ENCODE data around the gene UNKL.

DNA sequence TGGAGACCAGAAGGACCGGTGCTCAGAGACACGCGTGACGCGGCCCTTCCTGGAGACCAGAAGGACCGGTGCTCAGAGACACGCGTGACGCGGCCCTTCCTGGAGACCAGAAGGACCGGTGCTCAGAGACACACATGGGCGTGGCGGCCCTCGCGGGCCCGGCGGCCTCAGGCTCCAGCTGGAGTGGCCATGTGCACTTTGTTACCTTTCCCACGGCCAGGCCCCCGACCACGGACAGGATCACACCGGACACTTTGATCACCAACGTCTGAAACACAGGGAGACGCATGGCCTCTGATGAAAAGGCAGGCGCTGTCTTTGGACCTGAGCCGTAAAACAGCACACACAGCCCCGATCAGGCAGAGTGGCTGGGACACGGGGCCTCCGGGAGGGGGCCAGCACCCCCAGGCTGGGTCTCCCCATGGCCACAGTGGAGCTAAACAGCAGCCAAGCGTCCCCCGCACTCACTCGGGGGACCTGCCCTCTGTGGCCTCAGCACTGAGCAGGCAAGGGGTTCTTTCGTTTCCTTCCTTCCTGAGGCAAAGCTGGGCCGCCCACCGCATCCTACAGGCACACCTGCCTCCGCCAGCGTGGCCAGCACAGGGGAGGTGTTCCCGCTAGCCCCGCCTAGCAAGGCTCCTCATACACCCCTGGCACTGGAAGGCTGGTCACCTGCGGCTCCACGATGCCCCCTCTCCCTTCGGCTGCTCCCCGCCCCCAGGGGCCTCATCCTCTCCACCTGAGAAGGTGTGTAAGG, 43.2 kb upstream of the UNKL start:
- TF ChIP-seq, protein P1, sequence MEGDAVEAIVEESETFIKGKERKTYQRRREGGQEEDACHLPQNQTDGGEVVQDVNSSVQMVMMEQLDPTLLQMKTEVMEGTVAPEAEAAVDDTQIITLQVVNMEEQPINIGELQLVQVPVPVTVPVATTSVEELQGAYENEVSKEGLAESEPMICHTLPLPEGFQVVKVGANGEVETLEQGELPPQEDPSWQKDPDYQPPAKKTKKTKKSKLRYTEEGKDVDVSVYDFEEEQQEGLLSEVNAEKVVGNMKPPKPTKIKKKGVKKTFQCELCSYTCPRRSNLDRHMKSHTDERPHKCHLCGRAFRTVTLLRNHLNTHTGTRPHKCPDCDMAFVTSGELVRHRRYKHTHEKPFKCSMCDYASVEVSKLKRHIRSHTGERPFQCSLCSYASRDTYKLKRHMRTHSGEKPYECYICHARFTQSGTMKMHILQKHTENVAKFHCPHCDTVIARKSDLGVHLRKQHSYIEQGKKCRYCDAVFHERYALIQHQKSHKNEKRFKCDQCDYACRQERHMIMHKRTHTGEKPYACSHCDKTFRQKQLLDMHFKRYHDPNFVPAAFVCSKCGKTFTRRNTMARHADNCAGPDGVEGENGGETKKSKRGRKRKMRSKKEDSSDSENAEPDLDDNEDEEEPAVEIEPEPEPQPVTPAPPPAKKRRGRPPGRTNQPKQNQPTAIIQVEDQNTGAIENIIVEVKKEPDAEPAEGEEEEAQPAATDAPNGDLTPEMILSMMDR (conservative IDR thresholded peaks at IDR 0.05), result no peak
- TF ChIP-seq EZH2 (IDR thresholded peaks at IDR 0.05; ENCODE audit: low read depth), result no peak

Data from PC-9 (cell line).